GM10248 (cell line): Measurements from ENCODE around the gene SEL1L.
"Not testable (repeated sequence)": the region's sequence is repeated elsewhere in the genome, so short reads cannot be mapped to it uniquely, and the experiment has no call there.

Experiments used
- CTCF ChIA-PET: fragments of 300-600 bp; sonication (Branson Sonifier 250); formaldehyde crosslinking; extraction: SDS; loops from one replicate; lab custom pipeline; 2021; ENCODE audit warnings: antibody characterized with exemption; lab: Yijun Ruan, JAX
- POLR2A ChIA-PET: fragments of 350-650 bp; sonication (Branson Sonifier 250); formaldehyde crosslinking; extraction: SDS; loops from one replicate; lab custom pipeline; 2020; ENCODE audit warnings: antibody characterized with exemption; lab: Yijun Ruan, JAX
- DNase-seq: peaks from one replicate; pipeline ENCODE4 v3.0.0; 2012; ENCODE audit errors: extremely low spot score
- TF ChIP-seq, protein P1 (sequence below): IDR thresholded peaks from 2 replicates; pipeline ENCODE4 v1.5.1; 2012; ENCODE audit warnings: mild to moderate bottlenecking, low read depth; ENCODE audit errors: extremely low read depth, missing control alignments, control extremely low read depth

SEL1L gene

DNA sequence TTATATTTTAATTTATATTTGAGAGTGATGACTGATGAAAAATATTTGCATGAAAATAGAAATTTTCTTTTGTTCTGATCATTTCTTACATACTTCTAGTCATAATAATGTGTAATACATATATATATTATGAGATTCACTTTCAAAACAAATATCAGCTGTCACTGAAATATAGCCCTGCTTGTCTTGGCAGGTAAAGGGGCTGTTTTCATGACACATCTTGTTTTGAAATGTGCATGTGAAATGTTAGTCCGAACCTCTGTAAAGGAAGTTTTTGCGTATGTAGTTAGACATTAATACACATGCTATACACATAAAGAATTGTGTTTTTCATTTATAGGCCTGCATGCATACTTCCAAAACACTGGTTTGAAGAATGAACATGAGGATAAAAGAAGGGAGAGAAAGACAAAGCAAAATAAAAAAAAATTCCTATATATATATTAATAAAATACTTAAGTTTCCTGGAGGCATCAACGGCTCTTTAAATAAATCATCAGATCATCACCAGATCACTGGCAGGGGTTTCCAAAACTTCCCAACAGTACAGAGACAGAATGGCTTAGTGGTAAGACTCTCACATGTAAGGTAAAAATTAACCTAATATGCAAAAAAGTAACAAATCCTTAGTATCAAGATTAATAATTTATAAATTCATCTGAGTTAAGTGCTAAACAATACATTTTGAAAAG, 60.1 kb downstream of the SEL1L start:
- no peak for DNase-seq
- ChIA-PET CTCF (no interaction called here), POLR2A (no interaction called here)
- TF ChIP-seq, protein P1, sequence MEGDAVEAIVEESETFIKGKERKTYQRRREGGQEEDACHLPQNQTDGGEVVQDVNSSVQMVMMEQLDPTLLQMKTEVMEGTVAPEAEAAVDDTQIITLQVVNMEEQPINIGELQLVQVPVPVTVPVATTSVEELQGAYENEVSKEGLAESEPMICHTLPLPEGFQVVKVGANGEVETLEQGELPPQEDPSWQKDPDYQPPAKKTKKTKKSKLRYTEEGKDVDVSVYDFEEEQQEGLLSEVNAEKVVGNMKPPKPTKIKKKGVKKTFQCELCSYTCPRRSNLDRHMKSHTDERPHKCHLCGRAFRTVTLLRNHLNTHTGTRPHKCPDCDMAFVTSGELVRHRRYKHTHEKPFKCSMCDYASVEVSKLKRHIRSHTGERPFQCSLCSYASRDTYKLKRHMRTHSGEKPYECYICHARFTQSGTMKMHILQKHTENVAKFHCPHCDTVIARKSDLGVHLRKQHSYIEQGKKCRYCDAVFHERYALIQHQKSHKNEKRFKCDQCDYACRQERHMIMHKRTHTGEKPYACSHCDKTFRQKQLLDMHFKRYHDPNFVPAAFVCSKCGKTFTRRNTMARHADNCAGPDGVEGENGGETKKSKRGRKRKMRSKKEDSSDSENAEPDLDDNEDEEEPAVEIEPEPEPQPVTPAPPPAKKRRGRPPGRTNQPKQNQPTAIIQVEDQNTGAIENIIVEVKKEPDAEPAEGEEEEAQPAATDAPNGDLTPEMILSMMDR, result no peak

GRCh38 chr14:81472096-81472800, 61.4 kb downstream of the SEL1L start:
- TF ChIP-seq, protein P1, result no peak
- ChIA-PET CTCF (interaction anchor here (1.1 to 1.8 kb wide), 4 partner anchors 8 to 302 kb away, joined by 3 to 8 read pairs (median 4); no protein-coding TSS in a partner anchor), POLR2A (interaction anchor here (0.6 kb wide), 1 partner anchor 446 kb away, joined by 4 read pairs; no protein-coding TSS in a partner anchor)
- no peak for DNase-seq

GRCh38 chr14:81471062-81471461, 62.6 kb downstream of the SEL1L start:
- ChIA-PET CTCF (interaction anchor here (1.0 to 2.2 kb wide), 4 partner anchors 8 to 301 kb away, joined by 3 to 8 read pairs (median 4); no protein-coding TSS in a partner anchor), POLR2A (interaction anchor here (1.1 to 1.2 kb wide), 2 partner anchors 18 to 248 kb away, joined by 3 to 4 read pairs; no protein-coding TSS in a partner anchor)
- no peak for DNase-seq
- TF ChIP-seq, protein P1, result no peak

GRCh38 chr14:81470557-81470826, 63.2 kb downstream of the SEL1L start:
- not testable (repeated sequence) for DNase-seq
- ChIA-PET POLR2A (interaction anchor here (1.1 to 1.2 kb wide), 2 partner anchors 18 to 247 kb away, joined by 3 to 4 read pairs; no protein-coding TSS in a partner anchor), CTCF (interaction anchor here (1.0 to 2.2 kb wide), 3 partner anchors 8 to 202 kb away, joined by 3 to 8 read pairs (median 5); no protein-coding TSS in a partner anchor)

- TF ChIP-seq, protein P1, result no peak
- ChIA-PET CTCF (interaction anchor here (4.4 to 6.3 kb wide), 2 partner anchors 13 to 199 kb away, joined by 66 to 72 read pairs; no protein-coding TSS in a partner anchor), POLR2A (no interaction called here)
These were observed 66.8 kb downstream of the SEL1L start for GRCh38 chr14:81466854-81467253.

GRCh38 chr14:81465507-81466228, 68.0 kb downstream of the SEL1L start:
- no peak for DNase-seq
- ChIA-PET POLR2A (no interaction called here), CTCF (interaction anchor here (0.9 to 6.3 kb wide), 13 partner anchors 7 to 510 kb away, joined by 3 to 72 read pairs (median 6); partner anchors contain the start of genes GTF2A1 and TSHR)
- TF ChIP-seq, protein P1, result no peak

More at GRCh38 chr14:81466854-81467253, 66.8 kb downstream of the SEL1L start:
- no peak for DNase-seq

- POLR2A ChIA-PET, DNase-seq: not testable (repeated sequence)
- CTCF ChIA-PET, result interaction anchor here (0.6 to 6.3 kb wide), 32 partner anchors 8 to 510 kb away, joined by 3 to 72 read pairs (median 6); partner anchors contain the start of genes GTF2A1 and TSHR
These were observed 68.7 kb downstream of the SEL1L start for GRCh38 chr14:81465003-81465392.
